Neural cell (in vitro differentiated cells): ENCODE measurements around the gene TCF20. TPM values are rescaled to one million over a fixed set of nuclear protein-coding genes. Genes with fewer than 3 reads are reported as not detected.

Experiments
- H2AFZ ChIP-seq: fragments of 200-600, 300-800 bp; sonication (generic), shearing (Covaris generic); 2 replicates; pipeline ENCODE4 v1.6.0; 2014; ENCODE audit warnings: low read depth, mild to moderate bottlenecking, antibody characterized with exemption, low read length, moderate library complexity
- H3F3A ChIP-seq: fragments of 200-600 bp; shearing (Covaris generic); 2 replicates; pipeline ENCODE4 v1.6.1; 2016; ENCODE audit warnings: mild to moderate bottlenecking, moderate library complexity, mixed read lengths, antibody characterized with exemption, low read length; ENCODE audit not compliant: insufficient read depth, poor library complexity, severe bottlenecking
- H3K27ac ChIP-seq: fragments of 200-600, 300-800 bp; sonication (generic), shearing (Covaris generic); 2 replicates; pipeline ENCODE4 v1.5.1; 2014; ENCODE audit warnings: mild to moderate bottlenecking, low read length, moderate library complexity
- H3K27me3 ChIP-seq: fragments of 300-800, 200-600 bp; sonication (generic), shearing (Covaris generic); 2 replicates; pipeline ENCODE4 v1.6.0; 2014; ENCODE audit warnings: mild to moderate bottlenecking, low read depth, low read length, moderate library complexity; ENCODE audit not compliant: insufficient read depth
- H3K36me3 ChIP-seq: fragments of 300-800, 200-600 bp; sonication (generic), shearing (Covaris generic); 2 replicates; pipeline ENCODE4 v1.5.1; 2014; ENCODE audit warnings: mild to moderate bottlenecking, antibody characterized with exemption, low read length, moderate library complexity; ENCODE audit not compliant: insufficient read depth
- H3K4me2 ChIP-seq: fragments of 300-800, 200-600 bp; sonication (generic), shearing (Covaris generic); 2 replicates; pipeline ENCODE4 v1.6.0; 2014; ENCODE audit warnings: mild to moderate bottlenecking, low read length
- H3K4me3 ChIP-seq: fragments of 300-800, 200-600 bp; sonication (generic), shearing (Covaris generic); 2 replicates; pipeline ENCODE4 v1.5.1; 2014; ENCODE audit warnings: mild to moderate bottlenecking, low read length, moderate library complexity
- H3K79me2 ChIP-seq: fragments of 200-600 bp; shearing (Covaris generic); replicated peaks from 2 replicates; pipeline ENCODE4 v1.6.0; 2014; ENCODE audit warnings: mild to moderate bottlenecking, low read length, moderate library complexity; ENCODE audit not compliant: insufficient read depth
- H3K9ac ChIP-seq: fragments of 300-800, 200-600 bp; sonication (generic), shearing (Covaris generic); 2 replicates; pipeline ENCODE4 v1.6.1; 2016; ENCODE audit warnings: mild to moderate bottlenecking, low read length, mixed read lengths
- H3K9me2 ChIP-seq: fragments of 200-600 bp; shearing (Covaris generic); 2 replicates; pipeline ENCODE4 v1.6.1; 2016; ENCODE audit warnings: mild to moderate bottlenecking, low read length, mixed read lengths; ENCODE audit not compliant: insufficient read depth
- H3K9me3 ChIP-seq: fragments of 200-600, 300-800 bp; sonication (generic), shearing (Covaris generic); 2 replicates; pipeline ENCODE4 v1.6.1; 2016; ENCODE audit warnings: mild to moderate bottlenecking, mixed run types, low read length, moderate library complexity, mixed read lengths
- H4K20me1 ChIP-seq: fragments of 200-600 bp; shearing (Covaris generic); 2 replicates; pipeline ENCODE4 v1.6.1; 2016; ENCODE audit warnings: mild to moderate bottlenecking, mixed run types; ENCODE audit not compliant: insufficient read depth
- EP300 ChIP-seq: fragments of 450-650 bp; conservative IDR thresholded peaks from 2 replicates; pipeline ENCODE4 v1.6.1; 2014; ENCODE audit warnings: antibody characterized with exemption, mild to moderate bottlenecking, moderate library complexity; ENCODE audit not compliant: poor library complexity, severe bottlenecking
- EZH2 ChIP-seq: fragments of 200-600, 300-800 bp; shearing (Covaris generic), sonication (generic); IDR thresholded peaks from 2 replicates; pipeline ENCODE4 v1.6.1; 2014; ENCODE audit warnings: antibody characterized with exemption, low read length, borderline replicate concordance, mild to moderate bottlenecking; ENCODE audit not compliant: insufficient read depth, poor library complexity, severe bottlenecking
- MXI1 ChIP-seq: fragments of 450-650 bp; conservative IDR thresholded peaks from 2 replicates; pipeline ENCODE4 v1.6.1; 2014; ENCODE audit warnings: antibody characterized with exemption, mild to moderate bottlenecking; ENCODE audit not compliant: poor library complexity, severe bottlenecking
- POLR2AphosphoS5 ChIP-seq: IDR thresholded peaks from 2 replicates; pipeline ENCODE4 v1.6.1; 2012
- RAD21 ChIP-seq: fragments of 450-650 bp; conservative IDR thresholded peaks from 2 replicates; pipeline ENCODE4 v1.6.1; 2014; ENCODE audit warnings: antibody characterized with exemption, mild to moderate bottlenecking, moderate library complexity
- SMC3 ChIP-seq: fragments of 450-650 bp; conservative IDR thresholded peaks from 2 replicates; pipeline ENCODE4 v1.6.1; 2014; ENCODE audit warnings: antibody characterized with exemption, mild to moderate bottlenecking, moderate library complexity; ENCODE audit not compliant: poor library complexity
- TAF1 ChIP-seq: IDR thresholded peaks from 2 replicates; pipeline ENCODE4 v1.6.1; 2012; ENCODE audit warnings: low read depth
- polyA plus RNA-seq: library from polyadenylated mRNA; depleted of rRNA; stranded (reverse); fragments of >200 nt; gene quantifications from 2 replicates; pipeline ENCODE4 v1.2.3, GENCODE V29; 2014
- TF ChIP-seq, protein P1 (sequence below): IDR thresholded peaks from 2 replicates; pipeline ENCODE4 v1.6.1; 2012; ENCODE audit warnings: borderline replicate concordance
- TF ChIP-seq, protein P2 (sequence below): fragments of 450-650 bp; IDR thresholded peaks from 2 replicates; pipeline ENCODE4 v1.5.1; 2014; ENCODE audit warnings: antibody characterized with exemption, mild to moderate bottlenecking, moderate library complexity; ENCODE audit not compliant: poor library complexity, severe bottlenecking

The TCF20 gene
- polyA plus RNA-seq, 1 donor from 2014 or later: 21.9 TPM

DNA sequence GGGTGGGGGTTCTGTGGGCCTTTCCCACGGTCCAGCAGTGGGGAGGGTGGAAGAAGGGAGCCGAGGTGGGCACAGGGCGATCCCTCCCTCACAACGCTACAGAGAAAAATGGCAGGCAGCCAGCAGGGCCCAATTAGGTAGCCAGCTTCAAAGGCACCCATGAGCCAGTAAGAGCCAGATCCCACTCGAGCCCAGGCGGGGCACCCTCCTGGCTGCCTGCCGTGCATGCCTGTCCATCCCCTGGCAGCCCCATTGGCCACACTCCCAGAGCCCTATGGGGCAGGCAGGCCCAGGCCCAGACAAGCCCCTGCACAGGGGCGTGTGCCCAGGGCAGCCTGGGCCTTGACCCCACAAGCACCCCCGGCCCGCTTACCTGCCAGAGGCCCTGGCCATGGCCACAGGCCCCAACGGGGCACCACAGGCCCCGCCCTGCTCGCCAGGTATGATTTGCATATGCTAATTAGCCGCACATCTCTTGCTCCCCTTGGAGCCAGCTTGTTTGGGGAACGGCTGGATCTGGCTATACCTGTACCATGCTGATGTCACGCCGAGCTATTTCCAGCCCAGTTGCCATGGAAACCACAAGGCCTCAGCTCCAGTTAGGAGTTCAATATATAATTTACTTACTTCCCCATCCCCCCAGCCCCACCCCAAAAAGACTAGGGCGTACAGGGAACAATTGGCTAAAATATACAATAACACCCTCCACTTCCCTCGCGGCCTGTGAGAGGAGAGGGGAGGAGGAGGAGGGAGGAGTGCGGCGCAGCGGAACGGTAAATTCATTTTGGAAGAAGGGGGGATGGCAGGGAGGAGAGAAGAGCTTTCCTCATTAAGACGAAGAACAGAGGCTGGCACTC lies 47.5 kb upstream of the TCF20 start:
- Histone ChIP-seq H4K20me1 (no peaks in the 10 kb centered on the region), H3K4me3 (peak overlapping the region; percentile 55), H3F3A (no peaks in the 10 kb centered on the region), H3K27me3 (no peaks in the 10 kb centered on the region), H3K9me2 (no peaks in the 10 kb centered on the region), H3K27ac (peak overlapping the region; percentile 82), H3K9ac (peak overlapping the region; percentile 62), H3K36me3 (no peaks in the 10 kb centered on the region), H3K9me3 (no peaks in the 10 kb centered on the region), H3K79me2 (peaks cover 16% of the 10 kb centered on the region), H3K4me2 (peak overlapping the region; percentile 19), H2AFZ (no peak overlapping the region)
- TF ChIP-seq POLR2AphosphoS5: no peak
- no peak for TF ChIP-seq RAD21
- TF ChIP-seq SMC3: no peak
- peak; percentile 22 for TF ChIP-seq MXI1
- no peak for TF ChIP-seq TAF1
- TF ChIP-seq, protein P1, sequence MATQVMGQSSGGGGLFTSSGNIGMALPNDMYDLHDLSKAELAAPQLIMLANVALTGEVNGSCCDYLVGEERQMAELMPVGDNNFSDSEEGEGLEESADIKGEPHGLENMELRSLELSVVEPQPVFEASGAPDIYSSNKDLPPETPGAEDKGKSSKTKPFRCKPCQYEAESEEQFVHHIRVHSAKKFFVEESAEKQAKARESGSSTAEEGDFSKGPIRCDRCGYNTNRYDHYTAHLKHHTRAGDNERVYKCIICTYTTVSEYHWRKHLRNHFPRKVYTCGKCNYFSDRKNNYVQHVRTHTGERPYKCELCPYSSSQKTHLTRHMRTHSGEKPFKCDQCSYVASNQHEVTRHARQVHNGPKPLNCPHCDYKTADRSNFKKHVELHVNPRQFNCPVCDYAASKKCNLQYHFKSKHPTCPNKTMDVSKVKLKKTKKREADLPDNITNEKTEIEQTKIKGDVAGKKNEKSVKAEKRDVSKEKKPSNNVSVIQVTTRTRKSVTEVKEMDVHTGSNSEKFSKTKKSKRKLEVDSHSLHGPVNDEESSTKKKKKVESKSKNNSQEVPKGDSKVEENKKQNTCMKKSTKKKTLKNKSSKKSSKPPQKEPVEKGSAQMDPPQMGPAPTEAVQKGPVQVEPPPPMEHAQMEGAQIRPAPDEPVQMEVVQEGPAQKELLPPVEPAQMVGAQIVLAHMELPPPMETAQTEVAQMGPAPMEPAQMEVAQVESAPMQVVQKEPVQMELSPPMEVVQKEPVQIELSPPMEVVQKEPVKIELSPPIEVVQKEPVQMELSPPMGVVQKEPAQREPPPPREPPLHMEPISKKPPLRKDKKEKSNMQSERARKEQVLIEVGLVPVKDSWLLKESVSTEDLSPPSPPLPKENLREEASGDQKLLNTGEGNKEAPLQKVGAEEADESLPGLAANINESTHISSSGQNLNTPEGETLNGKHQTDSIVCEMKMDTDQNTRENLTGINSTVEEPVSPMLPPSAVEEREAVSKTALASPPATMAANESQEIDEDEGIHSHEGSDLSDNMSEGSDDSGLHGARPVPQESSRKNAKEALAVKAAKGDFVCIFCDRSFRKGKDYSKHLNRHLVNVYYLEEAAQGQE: no peak
- TF ChIP-seq EZH2: no peak
- TF ChIP-seq, protein P2, sequence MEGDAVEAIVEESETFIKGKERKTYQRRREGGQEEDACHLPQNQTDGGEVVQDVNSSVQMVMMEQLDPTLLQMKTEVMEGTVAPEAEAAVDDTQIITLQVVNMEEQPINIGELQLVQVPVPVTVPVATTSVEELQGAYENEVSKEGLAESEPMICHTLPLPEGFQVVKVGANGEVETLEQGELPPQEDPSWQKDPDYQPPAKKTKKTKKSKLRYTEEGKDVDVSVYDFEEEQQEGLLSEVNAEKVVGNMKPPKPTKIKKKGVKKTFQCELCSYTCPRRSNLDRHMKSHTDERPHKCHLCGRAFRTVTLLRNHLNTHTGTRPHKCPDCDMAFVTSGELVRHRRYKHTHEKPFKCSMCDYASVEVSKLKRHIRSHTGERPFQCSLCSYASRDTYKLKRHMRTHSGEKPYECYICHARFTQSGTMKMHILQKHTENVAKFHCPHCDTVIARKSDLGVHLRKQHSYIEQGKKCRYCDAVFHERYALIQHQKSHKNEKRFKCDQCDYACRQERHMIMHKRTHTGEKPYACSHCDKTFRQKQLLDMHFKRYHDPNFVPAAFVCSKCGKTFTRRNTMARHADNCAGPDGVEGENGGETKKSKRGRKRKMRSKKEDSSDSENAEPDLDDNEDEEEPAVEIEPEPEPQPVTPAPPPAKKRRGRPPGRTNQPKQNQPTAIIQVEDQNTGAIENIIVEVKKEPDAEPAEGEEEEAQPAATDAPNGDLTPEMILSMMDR: no peak
- TF ChIP-seq EP300: peak; percentile 37

DNA sequence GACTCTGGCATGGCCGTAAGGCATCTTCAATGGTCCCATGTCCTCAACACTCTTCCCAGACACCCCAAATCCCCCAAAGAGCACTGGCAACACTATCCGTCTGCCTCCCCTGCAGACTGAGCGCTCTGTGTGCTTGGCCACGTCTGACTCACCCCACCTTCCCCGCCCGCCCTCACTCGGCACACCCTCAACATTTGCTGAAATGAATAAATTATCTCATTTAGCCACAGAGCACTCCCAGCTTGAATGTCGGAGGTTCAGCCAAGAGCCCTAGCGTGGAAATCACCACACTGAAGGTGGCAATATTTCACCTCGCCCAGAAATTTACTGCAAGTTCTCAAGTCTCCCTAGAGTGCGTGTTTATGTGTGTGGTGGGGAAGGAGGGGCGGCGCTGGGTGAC lies 46.6 kb upstream of the TCF20 start:
- Histone ChIP-seq H3K4me2 (no peak overlapping the region), H4K20me1 (no peaks in the 10 kb centered on the region), H3K9me2 (no peaks in the 10 kb centered on the region), H3K27ac (peak overlapping the region; percentile 82), H3K9me3 (no peaks in the 10 kb centered on the region), H3K9ac (peak overlapping the region; percentile 62), H2AFZ (no peak overlapping the region), H3F3A (no peaks in the 10 kb centered on the region), H3K4me3 (no peak overlapping the region), H3K27me3 (no peaks in the 10 kb centered on the region), H3K79me2 (peaks cover 19% of the 10 kb centered on the region), H3K36me3 (no peaks in the 10 kb centered on the region)
- TF ChIP-seq POLR2AphosphoS5 (no peak), MXI1 (no peak), RAD21 (no peak), SMC3 (no peak), EP300 (no peak), TAF1 (no peak), EZH2 (no peak)
- TF ChIP-seq, protein P2: no peak
- TF ChIP-seq, protein P1: no peak
